HG03196 (cell line): ENCODE data around the gene SUFU.
"Not testable (repeated sequence)": the region's sequence is repeated elsewhere in the genome, so short reads cannot be mapped to it uniquely, and the experiment has no call there.

Experiments used
- ATAC-seq: cut with Tn5 transposase; IDR thresholded peaks from one replicate; pipeline ENCODE4 v1.9.1; 2021; ENCODE audit not compliant: unreplicated experiment

SUFU gene

GRCh38 chr10:102479651-102480050, 24.1 kb upstream of the SUFU start:
- ATAC-seq: no peak

- no peak for ATAC-seq
Observed at GRCh38 chr10:102480396-102480795, 23.4 kb upstream of the SUFU start.

- ATAC-seq: no peak
Observed at GRCh38 chr10:102484021-102484420, 19.8 kb upstream of the SUFU start.

- no peak for ATAC-seq
Observed at GRCh38 chr10:102485093-102485784, 18.5 kb upstream of the SUFU start.

GRCh38 chr10:102491136-102491535, 12.6 kb upstream of the SUFU start:
- no peak for ATAC-seq

GRCh38 chr10:102492344-102492939, 11.3 kb upstream of the SUFU start:
- ATAC-seq: no peak

- ATAC-seq: no peak
Observed at GRCh38 chr10:102492983-102493382, 10.8 kb upstream of the SUFU start.

GRCh38 chr10:102493771-102494170, 10.0 kb upstream of the SUFU start:
- ATAC-seq: no peak

- ATAC-seq: no peak
Observed at GRCh38 chr10:102497545-102497944, 6.2 kb upstream of the SUFU start.

- no peak for ATAC-seq
Observed at GRCh38 chr10:102499356-102499755, 4.4 kb upstream of the SUFU start.

GRCh38 chr10:102500686-102501085, 3.1 kb upstream of the SUFU start:
- not testable (repeated sequence) for ATAC-seq

GRCh38 chr10:102501201-102502028, 2.4 kb upstream of the SUFU start:
- no peak for ATAC-seq

- peak; percentile 75 for ATAC-seq
Observed at GRCh38 chr10:102502029-102502336, 1.8 kb upstream of the SUFU start.

- ATAC-seq: peak; percentile 49
Observed at GRCh38 chr10:102502337-102503151, 1.2 kb upstream of the SUFU start, which contains the start of gene ACTR1A. ACTR1A (minus strand) TSS chr10:102502712; CDS start chr10:102502647, 65 bp downstream.

- ATAC-seq: no peak
Observed at GRCh38 chr10:102504179-102504975, 605 bp downstream of the SUFU start.

GRCh38 chr10:102504976-102505300, 1.2 kb downstream of the SUFU start:
- no peak for ATAC-seq

GRCh38 chr10:102505462-102506115, 1.8 kb downstream of the SUFU start:
- ATAC-seq: no peak

GRCh38 chr10:102507521-102507920, 3.7 kb downstream of the SUFU start:
- no peak for ATAC-seq

- ATAC-seq: no peak
Observed at GRCh38 chr10:102508506-102508905, 4.7 kb downstream of the SUFU start.

- no peak for ATAC-seq
Observed at GRCh38 chr10:102509387-102509786, 5.6 kb downstream of the SUFU start.
